GM23338 (cell line): Measurements from ENCODE around the gene KCNK15.

ENCODE experiments used
- CTCF ChIP-seq, 2 experiments: fragments of 200-600 bp in 1 of 2; sonication (generic) in 1 of 2; conservative IDR thresholded peaks; 2 replicates each; pipeline versions ENCODE4 v1.5.1 to v1.6.1; 2016 to 2017; ENCODE audit warnings: antibody characterized with exemption in 2 of 2, low read depth in 2 of 2, mild to moderate bottlenecking in 2 of 2, moderate library complexity in 1 of 2
- EZH2 ChIP-seq: fragments of 200-600 bp; sonication (generic); IDR thresholded peaks from one replicate; pipeline ENCODE4 v1.8.0; 2017; ENCODE audit warnings: antibody characterized with exemption, mild to moderate bottlenecking, low read depth; ENCODE audit not compliant: unreplicated experiment
- NANOG ChIP-seq: IDR thresholded peaks from 2 replicates; pipeline ENCODE4 v1.6.1; 2016; ENCODE audit warnings: antibody characterized with exemption, borderline replicate concordance
- POLR2AphosphoS5 ChIP-seq: IDR thresholded peaks from 2 replicates; pipeline ENCODE4 v1.6.1; 2016; ENCODE audit warnings: antibody characterized with exemption, low read depth
- ZNF462 ChIP-seq: fragments of 250-450 bp; sonication (Bioruptor Pico); IDR thresholded peaks from 2 replicates; pipeline ENCODE4 v1.5.0; 2020; ENCODE audit warnings: mild to moderate bottlenecking, moderate library complexity
- TF ChIP-seq, protein P1 (sequence below): IDR thresholded peaks from one replicate; pipeline ENCODE4 v1.6.1; 2018; ENCODE audit warnings: antibody characterized with exemption; ENCODE audit not compliant: unreplicated experiment

DNA sequence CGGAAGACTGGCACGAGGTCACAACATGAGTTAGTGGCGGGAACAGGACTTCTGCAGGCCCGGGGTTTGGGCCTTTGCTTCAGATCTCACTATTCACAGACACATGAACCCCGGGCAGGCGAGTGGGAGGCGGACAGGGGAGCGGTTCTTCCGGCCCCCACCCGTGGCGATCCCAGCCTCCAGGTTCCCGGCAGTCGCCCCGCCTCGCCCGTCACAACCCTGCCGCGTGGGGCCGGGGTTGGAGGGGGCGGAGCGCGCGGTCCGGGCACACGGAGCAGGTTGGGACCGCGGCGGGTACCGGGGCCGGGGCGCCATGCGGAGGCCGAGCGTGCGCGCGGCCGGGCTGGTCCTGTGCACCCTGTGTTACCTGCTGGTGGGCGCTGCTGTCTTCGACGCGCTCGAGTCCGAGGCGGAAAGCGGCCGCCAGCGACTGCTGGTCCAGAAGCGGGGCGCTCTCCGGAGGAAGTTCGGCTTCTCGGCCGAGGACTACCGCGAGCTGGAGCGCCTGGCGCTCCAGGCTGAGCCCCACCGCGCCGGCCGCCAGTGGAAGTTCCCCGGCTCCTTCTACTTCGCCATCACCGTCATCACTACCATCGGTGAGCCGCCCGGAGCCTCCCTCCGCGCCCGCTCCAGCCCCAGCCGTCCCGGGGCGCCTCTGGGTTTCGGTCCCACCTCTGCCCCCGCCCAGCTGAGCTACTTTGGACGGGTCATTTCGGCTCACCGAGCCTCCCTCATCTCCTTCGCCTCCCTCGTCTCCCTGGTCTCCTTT, at the start of gene KCNK15:
- TF ChIP-seq CTCF (conservative IDR thresholded peaks at IDR 0.05; ENCODE audit: low read depth in 2 of 2) (no peak), EZH2 (no peak), POLR2AphosphoS5 (no peak), NANOG (no peak), ZNF462 (CRISPR knock-in tag) (no peak)
- TF ChIP-seq, protein P1, sequence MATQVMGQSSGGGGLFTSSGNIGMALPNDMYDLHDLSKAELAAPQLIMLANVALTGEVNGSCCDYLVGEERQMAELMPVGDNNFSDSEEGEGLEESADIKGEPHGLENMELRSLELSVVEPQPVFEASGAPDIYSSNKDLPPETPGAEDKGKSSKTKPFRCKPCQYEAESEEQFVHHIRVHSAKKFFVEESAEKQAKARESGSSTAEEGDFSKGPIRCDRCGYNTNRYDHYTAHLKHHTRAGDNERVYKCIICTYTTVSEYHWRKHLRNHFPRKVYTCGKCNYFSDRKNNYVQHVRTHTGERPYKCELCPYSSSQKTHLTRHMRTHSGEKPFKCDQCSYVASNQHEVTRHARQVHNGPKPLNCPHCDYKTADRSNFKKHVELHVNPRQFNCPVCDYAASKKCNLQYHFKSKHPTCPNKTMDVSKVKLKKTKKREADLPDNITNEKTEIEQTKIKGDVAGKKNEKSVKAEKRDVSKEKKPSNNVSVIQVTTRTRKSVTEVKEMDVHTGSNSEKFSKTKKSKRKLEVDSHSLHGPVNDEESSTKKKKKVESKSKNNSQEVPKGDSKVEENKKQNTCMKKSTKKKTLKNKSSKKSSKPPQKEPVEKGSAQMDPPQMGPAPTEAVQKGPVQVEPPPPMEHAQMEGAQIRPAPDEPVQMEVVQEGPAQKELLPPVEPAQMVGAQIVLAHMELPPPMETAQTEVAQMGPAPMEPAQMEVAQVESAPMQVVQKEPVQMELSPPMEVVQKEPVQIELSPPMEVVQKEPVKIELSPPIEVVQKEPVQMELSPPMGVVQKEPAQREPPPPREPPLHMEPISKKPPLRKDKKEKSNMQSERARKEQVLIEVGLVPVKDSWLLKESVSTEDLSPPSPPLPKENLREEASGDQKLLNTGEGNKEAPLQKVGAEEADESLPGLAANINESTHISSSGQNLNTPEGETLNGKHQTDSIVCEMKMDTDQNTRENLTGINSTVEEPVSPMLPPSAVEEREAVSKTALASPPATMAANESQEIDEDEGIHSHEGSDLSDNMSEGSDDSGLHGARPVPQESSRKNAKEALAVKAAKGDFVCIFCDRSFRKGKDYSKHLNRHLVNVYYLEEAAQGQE: no peak
